ENCODE measurements around the gene GRK5. TPM values are rescaled to one million over a fixed set of nuclear protein-coding genes. Genes with fewer than 3 reads are reported as not detected.

The GRK5 gene
- polyA plus RNA-seq, 1 donor from 2014 or later: 34.9 TPM

DNA sequence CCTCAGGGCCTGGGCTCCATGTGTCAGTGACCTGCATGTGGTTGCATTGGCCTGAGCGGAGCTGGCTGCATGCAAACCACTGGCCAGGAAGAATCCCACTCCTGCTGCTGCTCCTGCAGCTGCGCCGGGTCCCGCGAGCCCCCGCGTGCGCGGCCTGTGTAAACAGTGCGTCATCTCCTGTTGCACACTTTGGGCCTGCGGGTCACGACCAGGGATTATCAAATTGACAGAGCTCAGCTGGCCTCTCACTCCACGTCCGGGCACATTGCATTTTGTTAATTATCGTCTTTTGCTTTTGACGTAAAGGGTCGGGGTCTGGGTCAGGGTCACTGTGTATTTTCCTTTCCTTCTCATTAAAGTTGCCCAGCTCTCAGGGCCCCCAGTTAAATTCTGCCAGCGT, 202.5 kb downstream of the GRK5 start:
- Histone ChIP-seq H3K27ac (ENCODE audit: low read length) (no peak overlapping the region), H3K9me3 (ENCODE audit: low read length) (no peaks in the 10 kb centered on the region)

DNA sequence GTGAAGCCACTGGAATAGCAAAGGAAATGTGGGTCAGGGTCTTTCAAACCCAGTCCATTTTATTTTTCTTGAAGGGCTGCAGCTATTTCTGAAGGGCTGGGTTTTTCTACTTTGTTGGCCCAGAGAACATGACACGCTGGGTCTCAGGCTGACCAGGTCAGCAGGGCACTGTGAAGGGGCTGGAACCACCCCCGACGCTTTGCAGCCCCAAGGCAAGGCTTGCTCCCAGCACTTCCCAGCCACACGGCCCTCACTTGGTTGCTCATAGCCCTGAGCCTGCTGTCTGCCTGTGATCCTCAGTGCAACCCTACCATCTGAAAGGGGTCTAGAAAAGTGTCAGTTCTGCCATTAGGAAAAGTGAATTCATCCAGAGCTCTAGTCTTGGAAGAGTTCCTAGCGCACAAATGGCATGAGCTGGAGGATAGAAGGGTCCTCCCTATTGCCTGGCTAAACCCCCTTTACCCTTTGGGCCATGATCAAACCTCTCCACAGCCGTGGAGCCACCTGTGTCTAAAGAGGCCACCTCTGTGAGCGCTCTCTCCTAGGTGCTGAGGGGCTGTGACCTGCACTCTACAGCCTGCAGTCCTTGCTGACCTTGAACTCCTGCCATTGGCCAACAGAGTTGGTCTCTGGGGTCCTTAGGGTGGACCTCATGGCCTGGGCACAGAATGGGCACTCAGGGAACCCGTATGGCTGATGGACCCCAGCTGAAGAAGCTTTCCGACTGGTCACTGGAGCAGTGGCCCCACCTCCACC, 203.2 kb downstream of the GRK5 start:
- Histone ChIP-seq H3K27ac (ENCODE audit: low read length) (no peak overlapping the region), H3K79me2 (replicated peaks; ENCODE audit: insufficient read depth, low read length) (no peaks in the 10 kb centered on the region), H3F3A (ENCODE audit: insufficient read depth, low read length, poor library complexity, severe bottlenecking) (no peaks in the 10 kb centered on the region), H3K27me3 (ENCODE audit: insufficient read depth, low read depth, low read length) (no peaks in the 10 kb centered on the region), H4K20me1 (ENCODE audit: insufficient read depth) (no peaks in the 10 kb centered on the region), H3K9me2 (ENCODE audit: insufficient read depth, low read length) (no peaks in the 10 kb centered on the region), H3K36me3 (ENCODE audit: insufficient read depth, low read length) (no peaks in the 10 kb centered on the region), H3K4me3 (ENCODE audit: low read length) (no peak overlapping the region), H3K9ac (ENCODE audit: low read length) (no peak overlapping the region), H3K4me2 (ENCODE audit: low read length) (no peak overlapping the region), H2AFZ (ENCODE audit: low read depth, low read length) (no peak overlapping the region), H3K9me3 (ENCODE audit: low read length) (no peaks in the 10 kb centered on the region)
- no peak for TF ChIP-seq SMC3 (conservative IDR thresholded peaks at IDR 0.05; ENCODE audit: poor library complexity)
- no peak for TF ChIP-seq POLR2AphosphoS5 (IDR thresholded peaks at IDR 0.05)
- TF ChIP-seq, protein P1, sequence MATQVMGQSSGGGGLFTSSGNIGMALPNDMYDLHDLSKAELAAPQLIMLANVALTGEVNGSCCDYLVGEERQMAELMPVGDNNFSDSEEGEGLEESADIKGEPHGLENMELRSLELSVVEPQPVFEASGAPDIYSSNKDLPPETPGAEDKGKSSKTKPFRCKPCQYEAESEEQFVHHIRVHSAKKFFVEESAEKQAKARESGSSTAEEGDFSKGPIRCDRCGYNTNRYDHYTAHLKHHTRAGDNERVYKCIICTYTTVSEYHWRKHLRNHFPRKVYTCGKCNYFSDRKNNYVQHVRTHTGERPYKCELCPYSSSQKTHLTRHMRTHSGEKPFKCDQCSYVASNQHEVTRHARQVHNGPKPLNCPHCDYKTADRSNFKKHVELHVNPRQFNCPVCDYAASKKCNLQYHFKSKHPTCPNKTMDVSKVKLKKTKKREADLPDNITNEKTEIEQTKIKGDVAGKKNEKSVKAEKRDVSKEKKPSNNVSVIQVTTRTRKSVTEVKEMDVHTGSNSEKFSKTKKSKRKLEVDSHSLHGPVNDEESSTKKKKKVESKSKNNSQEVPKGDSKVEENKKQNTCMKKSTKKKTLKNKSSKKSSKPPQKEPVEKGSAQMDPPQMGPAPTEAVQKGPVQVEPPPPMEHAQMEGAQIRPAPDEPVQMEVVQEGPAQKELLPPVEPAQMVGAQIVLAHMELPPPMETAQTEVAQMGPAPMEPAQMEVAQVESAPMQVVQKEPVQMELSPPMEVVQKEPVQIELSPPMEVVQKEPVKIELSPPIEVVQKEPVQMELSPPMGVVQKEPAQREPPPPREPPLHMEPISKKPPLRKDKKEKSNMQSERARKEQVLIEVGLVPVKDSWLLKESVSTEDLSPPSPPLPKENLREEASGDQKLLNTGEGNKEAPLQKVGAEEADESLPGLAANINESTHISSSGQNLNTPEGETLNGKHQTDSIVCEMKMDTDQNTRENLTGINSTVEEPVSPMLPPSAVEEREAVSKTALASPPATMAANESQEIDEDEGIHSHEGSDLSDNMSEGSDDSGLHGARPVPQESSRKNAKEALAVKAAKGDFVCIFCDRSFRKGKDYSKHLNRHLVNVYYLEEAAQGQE (IDR thresholded peaks at IDR 0.05; ENCODE audit: borderline replicate concordance): no peak

More for the DNA sequence above, 202.5 kb downstream of the GRK5 start:
- no peaks in the 10 kb centered on the region for H3K79me2 ChIP-seq (replicated peaks; ENCODE audit: insufficient read depth, low read length)
- no peak overlapping the region for H3K4me3 ChIP-seq (ENCODE audit: low read length)
- no peak overlapping the region for H2AFZ ChIP-seq (ENCODE audit: low read depth, low read length)
- no peaks in the 10 kb centered on the region for H3K27me3 ChIP-seq (ENCODE audit: insufficient read depth, low read depth, low read length)
- H3F3A ChIP-seq (ENCODE audit: insufficient read depth, low read length, poor library complexity, severe bottlenecking): no peaks in the 10 kb centered on the region
- no peaks in the 10 kb centered on the region for H3K36me3 ChIP-seq (ENCODE audit: insufficient read depth, low read length)
- TF ChIP-seq MXI1 (conservative IDR thresholded peaks at IDR 0.05; ENCODE audit: poor library complexity, severe bottlenecking): no peak
- no peak for TF ChIP-seq EP300 (conservative IDR thresholded peaks at IDR 0.05; ENCODE audit: poor library complexity, severe bottlenecking)
- TF ChIP-seq POLR2AphosphoS5 (IDR thresholded peaks at IDR 0.05): no peak
- TF ChIP-seq RAD21 (conservative IDR thresholded peaks at IDR 0.05): no peak
- no peak for TF ChIP-seq SMC3 (conservative IDR thresholded peaks at IDR 0.05; ENCODE audit: poor library complexity)
- no peak for TF ChIP-seq TAF1 (IDR thresholded peaks at IDR 0.05; ENCODE audit: low read depth)
- no peak overlapping the region for H3K9ac ChIP-seq (ENCODE audit: low read length)
- H3K4me2 ChIP-seq (ENCODE audit: low read length): no peak overlapping the region
- H4K20me1 ChIP-seq (ENCODE audit: insufficient read depth): no peaks in the 10 kb centered on the region
- H3K9me2 ChIP-seq (ENCODE audit: insufficient read depth, low read length): no peaks in the 10 kb centered on the region

DNA sequence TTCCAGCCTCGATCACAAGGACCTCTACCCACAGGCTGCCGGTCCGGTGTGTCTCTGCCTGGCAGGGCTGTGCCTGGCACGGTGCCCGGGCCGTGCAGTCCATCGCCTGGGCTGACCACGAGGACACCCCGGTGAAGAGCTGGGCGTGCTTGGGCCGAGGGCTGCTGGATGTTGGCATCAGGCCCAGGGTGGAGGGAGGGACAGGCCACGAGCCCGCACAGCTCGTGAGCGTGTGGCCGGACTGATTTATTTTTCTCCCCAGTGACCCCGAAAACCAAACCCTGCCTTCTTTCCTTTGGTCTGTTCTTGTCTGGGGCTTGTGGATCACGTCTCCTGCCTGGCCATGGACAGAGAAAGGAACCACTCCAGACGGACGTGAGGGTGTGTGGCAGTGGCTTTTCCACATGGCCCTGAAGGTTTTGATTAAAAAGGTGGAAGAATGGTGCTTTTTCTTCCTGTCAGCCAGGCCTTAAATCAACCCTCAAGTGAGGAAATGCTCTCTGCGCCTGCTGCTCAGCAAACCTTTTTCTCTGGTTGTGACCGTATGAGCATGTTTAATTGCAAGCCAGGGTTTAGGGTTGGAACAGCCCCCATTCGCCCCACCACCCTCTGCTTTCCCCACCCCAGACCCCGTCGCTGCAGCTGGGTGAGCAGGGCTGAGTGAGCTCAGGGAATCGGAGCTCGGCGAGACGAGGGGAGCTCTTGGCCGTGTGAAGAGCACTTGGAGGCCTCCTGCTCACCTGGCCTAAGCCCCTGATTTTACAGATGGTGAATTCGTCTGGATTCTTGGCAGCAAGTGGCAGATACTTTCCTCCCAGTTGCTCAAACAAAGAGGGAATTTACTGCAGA, 205.1 kb downstream of the GRK5 start:
- no peak overlapping the region for H3K27ac ChIP-seq (ENCODE audit: low read length)
- no peak for TF ChIP-seq EZH2 (IDR thresholded peaks at IDR 0.05; ENCODE audit: borderline replicate concordance, insufficient read depth, low read length, poor library complexity, severe bottlenecking)
- TF ChIP-seq, protein P1 (IDR thresholded peaks at IDR 0.05; ENCODE audit: borderline replicate concordance): no peak
- TF ChIP-seq MXI1 (conservative IDR thresholded peaks at IDR 0.05; ENCODE audit: poor library complexity, severe bottlenecking): no peak
- TF ChIP-seq EP300 (conservative IDR thresholded peaks at IDR 0.05; ENCODE audit: poor library complexity, severe bottlenecking): no peak
- no peak for TF ChIP-seq TAF1 (IDR thresholded peaks at IDR 0.05; ENCODE audit: low read depth)
- TF ChIP-seq, protein P2, sequence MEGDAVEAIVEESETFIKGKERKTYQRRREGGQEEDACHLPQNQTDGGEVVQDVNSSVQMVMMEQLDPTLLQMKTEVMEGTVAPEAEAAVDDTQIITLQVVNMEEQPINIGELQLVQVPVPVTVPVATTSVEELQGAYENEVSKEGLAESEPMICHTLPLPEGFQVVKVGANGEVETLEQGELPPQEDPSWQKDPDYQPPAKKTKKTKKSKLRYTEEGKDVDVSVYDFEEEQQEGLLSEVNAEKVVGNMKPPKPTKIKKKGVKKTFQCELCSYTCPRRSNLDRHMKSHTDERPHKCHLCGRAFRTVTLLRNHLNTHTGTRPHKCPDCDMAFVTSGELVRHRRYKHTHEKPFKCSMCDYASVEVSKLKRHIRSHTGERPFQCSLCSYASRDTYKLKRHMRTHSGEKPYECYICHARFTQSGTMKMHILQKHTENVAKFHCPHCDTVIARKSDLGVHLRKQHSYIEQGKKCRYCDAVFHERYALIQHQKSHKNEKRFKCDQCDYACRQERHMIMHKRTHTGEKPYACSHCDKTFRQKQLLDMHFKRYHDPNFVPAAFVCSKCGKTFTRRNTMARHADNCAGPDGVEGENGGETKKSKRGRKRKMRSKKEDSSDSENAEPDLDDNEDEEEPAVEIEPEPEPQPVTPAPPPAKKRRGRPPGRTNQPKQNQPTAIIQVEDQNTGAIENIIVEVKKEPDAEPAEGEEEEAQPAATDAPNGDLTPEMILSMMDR (IDR thresholded peaks at IDR 0.05; ENCODE audit: poor library complexity, severe bottlenecking): no peak
- TF ChIP-seq POLR2AphosphoS5 (IDR thresholded peaks at IDR 0.05): no peak
- TF ChIP-seq RAD21 (conservative IDR thresholded peaks at IDR 0.05): no peak
- no peak for TF ChIP-seq SMC3 (conservative IDR thresholded peaks at IDR 0.05; ENCODE audit: poor library complexity)

More for the DNA sequence above, 205.1 kb downstream of the GRK5 start:
- Histone ChIP-seq H3K27me3 (ENCODE audit: insufficient read depth, low read depth, low read length) (no peaks in the 10 kb centered on the region), H3K9ac (ENCODE audit: low read length) (no peak overlapping the region), H3K4me2 (ENCODE audit: low read length) (no peak overlapping the region), H3K9me2 (ENCODE audit: insufficient read depth, low read length) (no peaks in the 10 kb centered on the region), H3F3A (ENCODE audit: insufficient read depth, low read length, poor library complexity, severe bottlenecking) (no peaks in the 10 kb centered on the region), H3K4me3 (ENCODE audit: low read length) (no peak overlapping the region), H4K20me1 (ENCODE audit: insufficient read depth) (no peaks in the 10 kb centered on the region), H3K9me3 (ENCODE audit: low read length) (no peaks in the 10 kb centered on the region), H2AFZ (ENCODE audit: low read depth, low read length) (no peak overlapping the region), H3K36me3 (ENCODE audit: insufficient read depth, low read length) (no peaks in the 10 kb centered on the region), H3K79me2 (replicated peaks; ENCODE audit: insufficient read depth, low read length) (no peaks in the 10 kb centered on the region)
